SK-N-SH (cell line): Measurements from ENCODE around the gene SOAT2.

Experiments
- CTCF ChIP-seq: fragments of 200-600 bp; sonication (generic); IDR thresholded peaks from 2 replicates; pipeline ENCODE4 v1.6.1; 2017; ENCODE audit warnings: antibody characterized with exemption, mild to moderate bottlenecking, moderate library complexity
- EP300 ChIP-seq, 2 experiments: IDR thresholded peaks; 2 replicates each; pipeline versions ENCODE4 v1.4.0 to v1.6.1; 2012; ENCODE audit warnings: borderline replicate concordance in 1 of 2, low read depth in 1 of 2, low read length in 1 of 2
- GABPA ChIP-seq: IDR thresholded peaks from 2 replicates; pipeline ENCODE4 v1.4.0; 2012; ENCODE audit warnings: low read depth, mild to moderate bottlenecking
- GATA2 ChIP-seq: sonication (generic); formaldehyde crosslinking; IDR thresholded peaks from 2 replicates; pipeline ENCODE4 v1.5.0; 2020; ENCODE audit warnings: mild to moderate bottlenecking, missing genetic modification reagents
- JUND ChIP-seq: IDR thresholded peaks from 2 replicates; pipeline ENCODE4 v1.4.0; 2012
- NRF1 ChIP-seq: IDR thresholded peaks from 2 replicates; pipeline ENCODE4 v1.6.1; 2012; ENCODE audit warnings: low read depth, mild to moderate bottlenecking, low read length
- PBX3 ChIP-seq: IDR thresholded peaks from 2 replicates; pipeline ENCODE4; 2012
- POLR2AphosphoS5 ChIP-seq: IDR thresholded peaks from 2 replicates; pipeline ENCODE4 v1.6.1; 2012; ENCODE audit warnings: low read depth, low read length
- SIN3A ChIP-seq: IDR thresholded peaks from 2 replicates; pipeline ENCODE4 v1.6.1; 2012; ENCODE audit warnings: low read depth, mild to moderate bottlenecking, low read length, moderate library complexity, borderline replicate concordance
- SMC3 ChIP-seq: IDR thresholded peaks from 2 replicates; pipeline ENCODE4 v1.6.1; 2012; ENCODE audit warnings: low read depth, low read length, improper control_type of control experiment
- USF2 ChIP-seq: fragments of 150-350 bp; IDR thresholded peaks from 2 replicates; pipeline ENCODE4 v1.6.1; 2017; ENCODE audit warnings: antibody characterized with exemption, low read length, low read depth, borderline replicate concordance
- YY1 ChIP-seq: IDR thresholded peaks from 2 replicates; pipeline ENCODE4 v1.4.0; 2012; ENCODE audit warnings: low read depth, mild to moderate bottlenecking

GRCh38 chr12:53074999-53075370 lies 28.3 kb upstream of the SOAT2 start:
- TF ChIP-seq POLR2AphosphoS5: no peak
- no peak for TF ChIP-seq CTCF
- TF ChIP-seq GATA2 (CRISPR knock-in tag): no peak
- no peak for TF ChIP-seq USF2
- no peak for TF ChIP-seq NRF1
- no peak for TF ChIP-seq JUND
- TF ChIP-seq GABPA: no peak
- TF ChIP-seq YY1: no peak
- no peak for TF ChIP-seq SMC3
- TF ChIP-seq EP300 (IDR thresholded peaks at IDR 0.05; ENCODE audit: borderline replicate concordance in 1 of 2, low read depth in 1 of 2, low read length in 1 of 2): no peak
- TF ChIP-seq PBX3: no peak
- TF ChIP-seq SIN3A: no peak
